ENCODE data around the gene CCDC187.
A peak's percentile ranks its signal among the peaks of the same experiment; 100 is the strongest.

The CCDC187 gene

GRCh38 chr9:136230365-136230764, 73.5 kb downstream of the CCDC187 start:
- DNase-seq (ENCODE audit: low read depth in 2 of 2, low spot score in 1 of 2): no peak

GRCh38 chr9:136229096-136230065, 74.5 kb downstream of the CCDC187 start:
- no peak for DNase-seq (ENCODE audit: low read depth in 2 of 2, low spot score in 1 of 2)

- no peak for DNase-seq (ENCODE audit: low read depth in 2 of 2, low spot score in 1 of 2)
Observed at GRCh38 chr9:136228107-136228875, 75.6 kb downstream of the CCDC187 start.

- DNase-seq (ENCODE audit: low read depth in 2 of 2, low spot score in 1 of 2): no peak
Observed at GRCh38 chr9:136226680-136227407, 77.0 kb downstream of the CCDC187 start.

- peak in 1 of 2 donors; percentile 42 for DNase-seq (ENCODE audit: low read depth in 2 of 2, low spot score in 1 of 2)
Observed at GRCh38 chr9:136225748-136226679, 77.9 kb downstream of the CCDC187 start.

- no peak for DNase-seq (ENCODE audit: low read depth in 2 of 2, low spot score in 1 of 2)
Observed at GRCh38 chr9:136225366-136225747, 78.5 kb downstream of the CCDC187 start.

- no peak for DNase-seq (ENCODE audit: low read depth in 2 of 2, low spot score in 1 of 2)
Observed at GRCh38 chr9:136223871-136224640, 79.8 kb downstream of the CCDC187 start.

- DNase-seq (ENCODE audit: low read depth in 2 of 2, low spot score in 1 of 2): no peak
Observed at GRCh38 chr9:136222906-136223285, 81.0 kb downstream of the CCDC187 start.

GRCh38 chr9:136222166-136222905, 81.6 kb downstream of the CCDC187 start:
- DNase-seq (ENCODE audit: low read depth in 2 of 2, low spot score in 1 of 2): no peak

- no peak for DNase-seq (ENCODE audit: low read depth in 2 of 2, low spot score in 1 of 2)
Observed at GRCh38 chr9:136220017-136220729, 83.7 kb downstream of the CCDC187 start.

- no peak for DNase-seq (ENCODE audit: low read depth in 2 of 2, low spot score in 1 of 2)
Observed at GRCh38 chr9:136219276-136219675, 84.6 kb downstream of the CCDC187 start.

- DNase-seq (ENCODE audit: low read depth in 2 of 2, low spot score in 1 of 2): no peak
Observed at GRCh38 chr9:136218673-136219072, 85.2 kb downstream of the CCDC187 start.

GRCh38 chr9:136218271-136218670, 85.6 kb downstream of the CCDC187 start:
- DNase-seq (ENCODE audit: low read depth in 2 of 2, low spot score in 1 of 2): no peak

GRCh38 chr9:136216541-136217244, 87.2 kb downstream of the CCDC187 start:
- no peak for DNase-seq (ENCODE audit: low read depth in 2 of 2, low spot score in 1 of 2)

GRCh38 chr9:136213733-136214132, 90.2 kb downstream of the CCDC187 start:
- no peak for DNase-seq (ENCODE audit: low read depth in 2 of 2, low spot score in 1 of 2)

GRCh38 chr9:136212345-136212950, 91.4 kb downstream of the CCDC187 start:
- DNase-seq (ENCODE audit: low read depth in 2 of 2, low spot score in 1 of 2): no peak
